Measurements from ENCODE around the gene SSTR5.

DNA sequence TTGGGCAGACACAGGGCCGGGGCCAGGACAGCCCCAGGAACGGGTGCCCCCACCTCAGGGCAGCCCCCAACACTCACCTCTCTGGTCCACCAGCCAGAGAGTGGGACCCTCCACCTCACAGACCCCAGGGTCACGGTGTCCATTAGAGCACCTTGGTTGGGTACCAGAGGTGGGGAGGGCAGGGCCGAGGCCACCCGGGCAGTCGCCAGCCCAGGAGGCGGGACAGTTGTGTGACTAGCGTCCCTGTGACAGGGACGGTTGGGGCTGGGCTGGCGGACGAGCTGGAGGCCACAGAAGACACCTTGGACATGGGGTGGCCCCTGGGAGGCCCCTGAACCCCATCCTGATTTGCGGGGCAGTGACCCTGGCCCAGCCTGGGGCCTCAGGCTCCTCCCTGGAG lies 35.2 kb downstream of the SSTR5 start:
- TF ChIP-seq CTCF (IDR thresholded peaks at IDR 0.05) (no peak), POLR2A (IDR thresholded peaks at IDR 0.05) (no peak)
